ENCODE results near the gene PROZ.

PROZ gene

GRCh38 chr13:113135281-113135760, 23.1 kb upstream of the PROZ start:
- TF ChIP-seq CTCF (IDR thresholded peaks at IDR 0.05; ENCODE audit: borderline replicate concordance, control extremely low read depth, extremely low read depth, insufficient read depth, missing control alignments): no peak
- in situ Hi-C loops (cut with MboI; ENCODE audit: low sequenced_read_pairs, unreplicated experiment): no loop called here
- no peak for DNase-seq (ENCODE audit: low spot score)

GRCh38 chr13:113137691-113138298, 20.7 kb upstream of the PROZ start:
- no peak for TF ChIP-seq CTCF (IDR thresholded peaks at IDR 0.05; ENCODE audit: borderline replicate concordance, control extremely low read depth, extremely low read depth, insufficient read depth, missing control alignments)
- no peak for DNase-seq (ENCODE audit: low spot score)
- in situ Hi-C loops (cut with MboI; ENCODE audit: low sequenced_read_pairs, unreplicated experiment): no loop called here

GRCh38 chr13:113138792-113139551, 19.5 kb upstream of the PROZ start:
- TF ChIP-seq CTCF (IDR thresholded peaks at IDR 0.05; ENCODE audit: borderline replicate concordance, control extremely low read depth, extremely low read depth, insufficient read depth, missing control alignments): no peak
- DNase-seq (ENCODE audit: low spot score): no peak
- in situ Hi-C loops (cut with MboI; ENCODE audit: low sequenced_read_pairs, unreplicated experiment): no loop called here

DNA sequence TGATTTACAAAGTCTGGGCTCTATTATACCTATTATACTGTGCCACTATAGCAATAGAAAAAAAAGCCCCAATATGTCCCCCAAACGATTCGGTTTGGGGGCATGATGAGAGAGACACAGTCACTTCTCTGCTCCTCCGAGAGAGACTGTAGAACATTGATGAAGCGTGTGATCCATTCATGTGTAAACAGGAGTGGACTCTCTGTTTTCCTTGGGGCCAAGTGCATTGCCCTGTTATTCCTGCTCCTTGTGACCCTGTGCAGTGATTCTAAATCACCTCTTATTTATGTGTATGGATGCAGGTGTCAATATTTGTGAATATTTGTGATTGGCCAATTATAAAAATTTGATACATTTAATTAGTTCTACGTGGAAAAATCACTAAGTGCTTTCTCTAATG, 18.9 kb upstream of the PROZ start:
- TF ChIP-seq CTCF (IDR thresholded peaks at IDR 0.05; ENCODE audit: borderline replicate concordance, control extremely low read depth, extremely low read depth, insufficient read depth, missing control alignments): no peak
- in situ Hi-C loops (cut with MboI; ENCODE audit: low sequenced_read_pairs, unreplicated experiment): no loop called here
- DNase-seq (ENCODE audit: low spot score): no peak

GRCh38 chr13:113140677-113141600, 17.5 kb upstream of the PROZ start:
- TF ChIP-seq CTCF (IDR thresholded peaks at IDR 0.05; ENCODE audit: borderline replicate concordance, control extremely low read depth, extremely low read depth, insufficient read depth, missing control alignments): no peak
- in situ Hi-C loops (cut with MboI; ENCODE audit: low sequenced_read_pairs, unreplicated experiment): no loop called here
- no peak for DNase-seq (ENCODE audit: low spot score)

DNA sequence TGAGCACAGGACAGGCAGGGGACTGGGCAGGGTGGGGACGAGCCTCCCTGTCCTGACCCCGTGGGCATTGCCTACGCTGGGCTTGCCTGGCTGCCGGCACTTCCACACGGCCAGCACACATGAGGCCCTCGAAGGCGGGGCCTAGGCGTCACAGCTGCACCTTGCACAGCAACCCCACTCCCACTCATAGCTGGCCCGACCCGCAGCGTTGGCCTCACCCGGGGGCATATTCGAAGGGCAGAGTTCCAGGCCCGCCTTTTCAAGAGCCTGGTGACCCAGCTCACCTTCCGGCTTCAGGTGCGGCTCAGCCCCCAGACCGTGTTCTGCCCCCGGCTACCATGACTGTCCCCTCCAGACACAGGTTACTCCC, 16.9 kb upstream of the PROZ start:
- in situ Hi-C loops (cut with MboI; ENCODE audit: low sequenced_read_pairs, unreplicated experiment): no loop called here
- DNase-seq (ENCODE audit: low spot score): no peak
- no peak for TF ChIP-seq CTCF (IDR thresholded peaks at IDR 0.05; ENCODE audit: borderline replicate concordance, control extremely low read depth, extremely low read depth, insufficient read depth, missing control alignments)
